Pulmonary artery endothelial cell (primary cell): ENCODE measurements around the gene FRAT1. TPM values are rescaled to one million over a fixed set of nuclear protein-coding genes. Genes with fewer than 3 reads are reported as not detected.

Source experiments
- DNase-seq: peaks from one replicate; pipeline ENCODE4 v3.0.0-alpha.2; 2011; ENCODE audit warnings: low read depth, low spot score
- total RNA-seq: library from RNA; depleted of rRNA; stranded (reverse); fragments of >200 nt; gene quantifications from 2 replicates; pipeline ENCODE4 v1.2.3, GENCODE V29; 2014

Gene FRAT1
- total RNA-seq, 1 donor from 2014 or later = 4.6 TPM

- no peak for DNase-seq
Observed at GRCh38 chr10:97307866-97308780, 10.9 kb upstream of the FRAT1 start.

- DNase-seq = no peak
Observed at GRCh38 chr10:97311111-97311626, 7.9 kb upstream of the FRAT1 start.

GRCh38 chr10:97312897-97313296 lies 6.2 kb upstream of the FRAT1 start:
- no peak for DNase-seq

GRCh38 chr10:97314671-97315070 lies 4.4 kb upstream of the FRAT1 start:
- DNase-seq = no peak

GRCh38 chr10:97319671-97320479 lies 804 bp downstream of the FRAT1 start:
- no peak for DNase-seq

GRCh38 chr10:97320480-97321031 lies 1.5 kb downstream of the FRAT1 start:
- DNase-seq = no peak

- no peak for DNase-seq
Observed at GRCh38 chr10:97321032-97321803, 2.1 kb downstream of the FRAT1 start.

GRCh38 chr10:97321804-97322190 lies 2.7 kb downstream of the FRAT1 start:
- no peak for DNase-seq

- DNase-seq = no peak
Observed at GRCh38 chr10:97323501-97323900, 4.4 kb downstream of the FRAT1 start.

GRCh38 chr10:97325754-97326153 lies 6.7 kb downstream of the FRAT1 start:
- no peak for DNase-seq

- DNase-seq = no peak
Observed at GRCh38 chr10:97327348-97328294, 8.6 kb downstream of the FRAT1 start.

GRCh38 chr10:97328646-97329453 lies 9.8 kb downstream of the FRAT1 start:
- no peak for DNase-seq

- DNase-seq = no peak
Observed at GRCh38 chr10:97329766-97330165, 10.7 kb downstream of the FRAT1 start.

- DNase-seq = no peak
Observed at GRCh38 chr10:97331153-97331703, 12.2 kb downstream of the FRAT1 start.

- DNase-seq = peak; percentile 40
Observed at GRCh38 chr10:97332591-97333350, 13.7 kb downstream of the FRAT1 start.

GRCh38 chr10:97333351-97333600 lies 14.2 kb downstream of the FRAT1 start:
- DNase-seq = no peak

GRCh38 chr10:97333601-97334369 lies 14.7 kb downstream of the FRAT1 start:
- DNase-seq = no peak
